Measurements from ENCODE around the gene GNE. TPM values are rescaled to one million over a fixed set of nuclear protein-coding genes. Genes with fewer than 3 reads are reported as not detected.
A peak's percentile ranks its signal among the peaks of the same experiment; 100 is the strongest.

The GNE gene
- total RNA-seq, 1 experiment from 2014 or later: 10.9 TPM

GRCh38 chr9:36280989-36281388 lies 22.7 kb upstream of the GNE start:
- Histone ChIP-seq H3K4me3 (ENCODE audit: low read length) (no peak overlapping the region), H2AFZ (ENCODE audit: low read length) (no peak overlapping the region), H3K27ac (ENCODE audit: low read length) (no peak overlapping the region), H3K9me2 (replicated peaks; ENCODE audit: low read length) (no peaks in the 10 kb centered on the region), H3K9me3 (ENCODE audit: low read length) (no peaks in the 10 kb centered on the region), H3K9ac (ENCODE audit: low read length) (no peak overlapping the region), H3K36me3 (ENCODE audit: low read depth, low read length) (no peaks in the 10 kb centered on the region), H3K4me1 (ENCODE audit: insufficient read depth, low read length) (no peaks in the 10 kb centered on the region), H3K27me3 (ENCODE audit: low read length) (no peaks in the 10 kb centered on the region), H3F3A (ENCODE audit: low read length, unreplicated experiment) (no peaks in the 10 kb centered on the region), H3K79me2 (ENCODE audit: low read length) (no peaks in the 10 kb centered on the region), H4K20me1 (ENCODE audit: low read length) (no peaks in the 10 kb centered on the region), H3K4me2 (ENCODE audit: low read length) (no peak overlapping the region)
- POLR2A ChIA-PET (ENCODE audit: unreplicated experiment): no interaction called here
- TF ChIP-seq CTCF (conservative IDR thresholded peaks at IDR 0.05; ENCODE audit: low read depth, low read length): no peak
- TF ChIP-seq EZH2 (IDR thresholded peaks at IDR 0.05; ENCODE audit: low read length, unreplicated experiment): no peak
- no peak for TF ChIP-seq EZH2phosphoT487 (IDR thresholded peaks at IDR 0.05; ENCODE audit: borderline replicate concordance, low read length)
- intact Hi-C loops (cut with micrococcal nuclease): no loop called here
- CTCF ChIA-PET: no interaction called here
- BruUV-seq (replicated peaks): no TSS peak
- DNase-seq (peak; percentile 11), ATAC-seq (no peak)

GRCh38 chr9:36278243-36278642 lies 20.0 kb upstream of the GNE start:
- no peaks in the 10 kb centered on the region for H3F3A ChIP-seq (ENCODE audit: low read length, unreplicated experiment)
- H2AFZ ChIP-seq (ENCODE audit: low read length): no peak overlapping the region
- no peaks in the 10 kb centered on the region for H3K79me2 ChIP-seq (ENCODE audit: low read length)
- H3K9me3 ChIP-seq (ENCODE audit: low read length): no peaks in the 10 kb centered on the region
- DNase-seq: no peak
- peaks cover 3% of the 10 kb centered on the region; the same call in 1 of the 2 replicates for H3K4me1 ChIP-seq (ENCODE audit: insufficient read depth, low read length)
- ChIA-PET POLR2A (ENCODE audit: unreplicated experiment) (no interaction called here), CTCF (interaction anchor here (0.6 kb wide), 1 partner anchor 21 kb away, joined by 7 read pairs; no protein-coding TSS in a partner anchor)
- ATAC-seq: no peak
- H4K20me1 ChIP-seq (ENCODE audit: low read length): no peaks in the 10 kb centered on the region
- intact Hi-C loops (cut with micrococcal nuclease): no loop called here
- no peak overlapping the region for H3K27ac ChIP-seq (ENCODE audit: low read length)
- no peak overlapping the region for H3K4me3 ChIP-seq (ENCODE audit: low read length)
- H3K9me2 ChIP-seq (replicated peaks; ENCODE audit: low read length): no peaks in the 10 kb centered on the region
- H3K4me2 ChIP-seq (ENCODE audit: low read length): no peak overlapping the region
- no peaks in the 10 kb centered on the region for H3K27me3 ChIP-seq (ENCODE audit: low read length)
- H3K36me3 ChIP-seq (ENCODE audit: low read depth, low read length): no peaks in the 10 kb centered on the region
- no peak for TF ChIP-seq EZH2 (IDR thresholded peaks at IDR 0.05; ENCODE audit: low read length, unreplicated experiment)
- no peak for TF ChIP-seq EZH2phosphoT487 (IDR thresholded peaks at IDR 0.05; ENCODE audit: borderline replicate concordance, low read length)
- no peak for TF ChIP-seq CTCF (conservative IDR thresholded peaks at IDR 0.05; ENCODE audit: low read depth, low read length)
- no peak overlapping the region for H3K9ac ChIP-seq (ENCODE audit: low read length)
- no TSS peak for BruUV-seq (replicated peaks)

GRCh38 chr9:36276781-36277181 lies 18.5 kb upstream of the GNE start:
- Histone ChIP-seq H2AFZ (ENCODE audit: low read length) (no peak overlapping the region), H3K4me1 (ENCODE audit: insufficient read depth, low read length) (peaks cover 3% of the 10 kb centered on the region; the same call in 1 of the 2 replicates), H3K4me3 (ENCODE audit: low read length) (no peak overlapping the region), H3K9me3 (ENCODE audit: low read length) (no peaks in the 10 kb centered on the region), H3K27me3 (ENCODE audit: low read length) (no peaks in the 10 kb centered on the region), H3K27ac (ENCODE audit: low read length) (no peak overlapping the region), H3K79me2 (ENCODE audit: low read length) (no peaks in the 10 kb centered on the region), H3K9me2 (replicated peaks; ENCODE audit: low read length) (no peaks in the 10 kb centered on the region), H3F3A (ENCODE audit: low read length, unreplicated experiment) (no peaks in the 10 kb centered on the region), H3K36me3 (ENCODE audit: low read depth, low read length) (no peaks in the 10 kb centered on the region), H3K4me2 (ENCODE audit: low read length) (no peak overlapping the region), H4K20me1 (ENCODE audit: low read length) (no peaks in the 10 kb centered on the region), H3K9ac (ENCODE audit: low read length) (no peak overlapping the region)
- BruUV-seq (replicated peaks): no TSS peak
- no peak for TF ChIP-seq CTCF (conservative IDR thresholded peaks at IDR 0.05; ENCODE audit: low read depth, low read length)
- no peak for TF ChIP-seq EZH2 (IDR thresholded peaks at IDR 0.05; ENCODE audit: low read length, unreplicated experiment)
- TF ChIP-seq EZH2phosphoT487 (IDR thresholded peaks at IDR 0.05; ENCODE audit: borderline replicate concordance, low read length): no peak
- ATAC-seq (no peak), DNase-seq (no peak)
- intact Hi-C loops (cut with micrococcal nuclease): no loop called here
- POLR2A ChIA-PET (ENCODE audit: unreplicated experiment): no interaction called here
- CTCF ChIA-PET: no interaction called here

All from PC-3 (cell line).